GM19023 (cell line): ENCODE results near the gene SYNC.
"Not testable (repeated sequence)": the region's sequence is repeated elsewhere in the genome, so short reads cannot be mapped to it uniquely, and the experiment has no call there.

Source experiments
- ATAC-seq: cut with Tn5 transposase; IDR thresholded peaks from one replicate; pipeline ENCODE4 v1.9.1; 2021; ENCODE audit warnings: mild to moderate bottlenecking, moderate library complexity; ENCODE audit not compliant: unreplicated experiment

The SYNC gene

DNA sequence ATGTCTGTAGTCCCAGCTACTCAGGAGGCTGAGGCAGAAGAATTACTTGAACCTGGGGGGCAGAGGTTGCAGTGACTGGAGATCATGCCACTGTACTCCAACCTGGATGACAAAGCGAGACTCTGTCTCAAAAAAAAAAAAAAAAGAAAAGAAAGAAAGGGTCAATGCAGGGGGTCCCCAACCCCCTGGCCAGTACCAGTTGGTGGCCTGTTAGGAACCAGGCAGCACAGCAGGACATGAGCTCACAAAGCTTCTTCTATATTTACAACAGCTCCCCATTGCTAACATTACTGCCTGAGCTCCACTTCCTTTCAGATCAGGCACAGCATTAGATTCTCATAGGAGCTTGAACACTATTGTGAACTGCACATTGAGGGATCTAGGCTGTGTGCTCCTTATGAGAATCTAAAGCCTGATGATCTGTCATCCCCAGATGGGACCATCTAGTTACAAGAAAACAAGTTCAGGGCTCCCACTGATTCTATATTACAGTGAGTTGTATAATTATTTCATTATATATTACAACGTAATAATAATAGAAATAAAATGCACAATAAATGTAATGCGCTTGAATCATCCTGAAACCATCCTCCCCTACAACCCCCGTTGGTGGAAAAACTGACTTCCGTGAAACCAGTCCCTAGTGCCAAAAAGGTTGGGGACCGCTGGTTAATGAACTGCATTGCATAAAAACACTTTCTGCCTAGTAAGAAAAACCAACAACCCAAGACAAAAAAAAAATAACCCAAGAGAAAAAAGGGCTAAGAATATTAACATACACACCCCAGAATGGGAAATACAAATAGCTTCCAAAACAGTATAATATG, 55.0 kb downstream of the SYNC start:
- no peak for ATAC-seq

DNA sequence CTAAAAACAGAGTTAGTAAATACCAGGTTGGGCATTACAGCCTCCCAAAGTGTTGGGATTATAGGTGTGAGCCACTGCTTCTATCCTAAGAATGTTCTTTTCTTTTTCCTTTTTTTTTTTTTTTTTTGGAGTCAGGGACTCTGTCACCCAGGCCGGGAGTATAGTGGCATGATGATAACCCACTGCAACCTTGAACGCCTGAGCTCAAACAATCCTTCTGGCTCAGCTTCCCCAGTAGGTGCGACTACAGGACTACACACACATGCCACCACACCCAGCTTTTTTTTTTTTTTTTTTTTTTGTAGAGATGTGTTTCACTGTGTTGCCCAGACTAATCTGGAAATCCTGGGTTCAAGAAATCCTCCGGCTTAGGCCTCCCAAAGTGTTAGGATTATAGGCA, 58.1 kb downstream of the SYNC start:
- no peak for ATAC-seq

DNA sequence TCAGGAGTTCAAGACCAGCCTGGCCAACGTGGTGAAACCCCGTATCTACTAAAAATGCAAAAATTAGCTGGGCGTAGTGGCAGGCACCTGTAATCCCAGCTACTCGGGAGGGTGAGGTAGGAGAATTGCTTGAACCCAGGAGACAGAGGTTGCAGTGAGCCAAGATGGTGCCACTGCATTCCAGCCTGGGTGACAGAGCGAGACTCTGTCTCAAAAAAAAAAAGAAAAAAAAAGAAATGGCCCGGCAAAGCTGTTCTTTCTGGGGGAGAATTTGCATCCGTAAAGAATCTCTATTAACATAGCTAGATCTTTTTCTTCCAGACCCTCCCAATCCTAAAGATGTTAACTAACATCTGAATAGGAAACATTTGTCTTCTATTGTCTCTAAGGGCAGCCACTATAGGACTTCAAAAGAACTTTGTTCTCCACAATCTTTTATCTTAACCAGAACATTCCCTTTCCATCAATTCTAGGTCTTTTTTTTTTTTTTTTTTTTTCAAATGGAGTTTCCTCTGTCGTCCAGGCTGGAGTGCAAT, 60.2 kb downstream of the SYNC start:
- ATAC-seq: not testable (repeated sequence)

DNA sequence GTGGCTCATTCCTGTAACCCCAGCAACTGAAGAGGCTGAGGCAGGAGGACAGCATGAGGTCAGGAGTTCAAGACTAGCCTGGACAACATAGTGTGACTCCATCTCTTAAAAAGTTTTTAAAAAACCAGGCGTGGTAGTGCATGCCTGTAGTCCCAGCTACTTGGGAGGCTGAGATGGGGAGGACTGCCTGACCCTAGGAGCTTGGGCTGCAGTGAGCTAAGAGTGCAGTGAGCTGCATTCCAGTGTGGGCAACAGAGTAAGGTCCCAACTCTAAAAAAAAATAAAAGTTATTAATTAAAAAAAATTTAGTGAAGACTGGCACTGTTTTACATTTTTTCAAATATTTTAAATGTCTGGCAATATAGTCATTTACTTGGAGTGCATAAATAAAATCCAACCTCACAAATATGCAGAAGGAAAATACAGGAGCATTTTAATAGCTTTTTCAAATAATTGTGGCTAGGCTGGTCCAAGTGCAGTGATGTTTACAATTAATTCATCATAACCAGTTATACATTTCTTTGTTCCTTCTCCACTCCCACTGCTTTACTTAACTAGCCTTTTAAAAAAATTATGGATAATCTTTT, 63.0 kb downstream of the SYNC start:
- ATAC-seq: no peak

DNA sequence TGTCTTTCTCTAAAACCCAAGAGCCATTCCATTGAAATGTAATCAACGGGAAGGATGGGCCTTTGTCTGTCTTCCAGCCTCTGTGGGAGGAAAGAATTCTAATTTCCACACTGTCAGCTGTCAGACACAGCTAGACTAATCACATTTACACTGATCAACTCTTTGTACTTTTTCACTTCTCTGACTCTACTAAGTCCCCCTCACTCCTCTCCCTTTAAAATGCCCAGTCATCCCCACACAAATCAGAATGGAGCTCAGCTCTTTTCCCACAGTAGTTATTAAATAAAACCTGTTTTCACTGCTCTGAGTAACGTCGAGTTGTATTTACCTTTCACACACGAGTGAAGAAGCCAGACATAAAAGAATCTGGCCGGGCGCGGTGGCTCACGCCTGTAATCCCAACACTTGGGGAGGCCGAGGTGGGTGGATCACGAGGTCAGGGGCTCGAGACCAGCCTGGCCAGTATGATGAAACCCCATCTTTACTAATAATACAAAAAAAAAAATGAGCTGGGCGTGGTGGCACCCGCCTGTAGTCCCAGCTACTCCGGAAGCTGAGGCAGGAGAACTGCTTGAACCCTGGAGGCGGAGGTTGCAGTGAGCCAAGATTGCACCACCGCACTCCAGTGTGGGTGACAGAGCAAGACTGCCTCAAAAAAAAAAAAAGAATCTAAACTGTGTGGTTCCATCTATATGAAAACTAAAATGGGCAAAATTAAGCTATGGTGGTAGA, 65.5 kb downstream of the SYNC start:
- ATAC-seq: no peak

DNA sequence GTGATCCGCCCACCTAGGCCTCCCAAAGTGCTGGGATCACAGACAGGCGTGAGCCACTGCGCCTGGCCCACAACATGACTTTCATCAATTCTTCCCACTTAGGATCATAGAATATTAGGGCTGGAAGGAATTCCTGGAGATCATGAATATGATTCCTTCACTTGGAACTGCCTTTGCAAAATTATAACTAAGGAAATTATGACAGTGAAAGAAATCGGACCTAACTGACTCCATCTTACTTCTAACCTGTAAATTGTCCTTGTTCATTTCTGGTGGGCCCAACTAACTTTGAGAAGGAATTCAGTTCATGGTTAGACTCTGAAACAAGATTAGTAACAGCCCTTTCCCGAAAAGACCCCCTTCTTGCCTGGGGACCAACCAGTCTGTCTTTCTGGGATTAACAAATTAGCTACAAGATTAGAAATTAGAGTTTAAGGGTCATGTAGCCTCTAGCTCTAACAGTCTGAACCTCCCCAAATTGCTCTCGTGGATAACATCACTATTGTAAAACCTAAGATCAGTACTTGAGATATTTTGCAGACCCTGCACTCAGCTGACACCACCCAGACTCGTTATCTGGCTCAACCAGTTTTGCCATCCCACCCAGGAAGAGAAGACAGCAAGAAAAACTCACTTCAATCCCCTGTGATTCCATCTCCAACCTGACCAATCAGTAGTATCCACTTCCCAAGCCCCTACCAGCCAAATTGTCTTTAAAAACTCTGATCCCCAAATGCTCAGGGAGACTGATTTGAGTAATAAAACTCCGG, 66.9 kb downstream of the SYNC start:
- ATAC-seq: no peak

DNA sequence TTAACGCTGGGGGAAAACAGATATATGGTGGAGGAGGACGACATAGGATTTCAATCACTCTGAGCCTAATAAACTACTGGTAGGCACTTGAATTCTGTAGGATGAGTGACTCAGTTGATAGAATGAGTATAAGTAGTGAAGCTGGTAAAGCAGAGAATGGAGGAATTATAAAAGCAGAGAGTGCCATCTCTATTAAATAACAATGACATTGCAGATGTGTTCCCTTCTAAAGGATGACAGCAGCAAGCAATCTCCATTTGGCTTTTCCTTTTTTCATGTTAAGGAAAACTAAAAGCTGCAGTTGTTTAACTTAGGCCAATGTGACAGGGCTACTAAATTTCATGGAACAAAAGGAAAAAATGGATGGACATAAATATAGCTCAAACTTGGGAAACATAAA, 69.7 kb downstream of the SYNC start:
- no peak for ATAC-seq

DNA sequence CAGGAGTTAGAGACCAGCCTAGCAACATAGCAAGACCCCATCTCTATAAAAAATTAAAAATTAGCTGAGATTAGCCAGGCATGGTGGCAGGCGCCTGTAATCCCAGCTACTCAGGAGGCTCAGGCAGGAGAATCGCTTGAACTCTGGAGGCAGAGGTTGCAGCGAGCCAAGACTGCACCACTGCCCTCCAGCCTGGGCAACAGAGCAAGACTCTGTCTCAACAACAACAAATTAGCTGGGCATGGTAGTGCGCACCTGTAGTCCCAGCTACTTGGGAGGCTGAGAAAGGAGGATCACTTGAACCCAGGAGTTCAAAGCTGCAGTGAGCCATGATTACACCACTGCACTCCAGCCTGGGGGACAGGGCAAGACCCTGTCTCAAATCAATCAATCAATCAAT, 72.4 kb downstream of the SYNC start:
- not testable (repeated sequence) for ATAC-seq
